ENCODE data around the gene FATE1.

DNA sequence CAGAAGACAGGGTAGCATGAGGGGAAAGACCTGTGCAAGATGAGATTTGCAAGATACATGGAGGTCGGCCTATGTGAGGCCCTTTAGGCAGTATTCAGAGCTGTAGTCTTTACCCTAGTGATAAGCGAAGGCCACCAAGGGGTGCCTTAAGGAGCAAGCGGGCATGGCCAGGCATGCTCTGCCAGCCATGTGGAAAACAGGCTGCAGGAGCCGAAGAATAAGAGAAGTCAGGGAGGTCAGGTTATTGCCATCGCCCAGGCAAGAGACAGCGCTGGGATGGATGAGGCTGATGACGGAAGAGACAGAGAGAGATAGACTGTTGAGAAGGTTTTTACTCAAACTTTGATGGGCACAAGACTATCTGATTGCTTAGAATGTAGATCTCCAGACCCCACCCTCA, 7.0 kb upstream of the FATE1 start:
- TF ChIP-seq, protein P1, sequence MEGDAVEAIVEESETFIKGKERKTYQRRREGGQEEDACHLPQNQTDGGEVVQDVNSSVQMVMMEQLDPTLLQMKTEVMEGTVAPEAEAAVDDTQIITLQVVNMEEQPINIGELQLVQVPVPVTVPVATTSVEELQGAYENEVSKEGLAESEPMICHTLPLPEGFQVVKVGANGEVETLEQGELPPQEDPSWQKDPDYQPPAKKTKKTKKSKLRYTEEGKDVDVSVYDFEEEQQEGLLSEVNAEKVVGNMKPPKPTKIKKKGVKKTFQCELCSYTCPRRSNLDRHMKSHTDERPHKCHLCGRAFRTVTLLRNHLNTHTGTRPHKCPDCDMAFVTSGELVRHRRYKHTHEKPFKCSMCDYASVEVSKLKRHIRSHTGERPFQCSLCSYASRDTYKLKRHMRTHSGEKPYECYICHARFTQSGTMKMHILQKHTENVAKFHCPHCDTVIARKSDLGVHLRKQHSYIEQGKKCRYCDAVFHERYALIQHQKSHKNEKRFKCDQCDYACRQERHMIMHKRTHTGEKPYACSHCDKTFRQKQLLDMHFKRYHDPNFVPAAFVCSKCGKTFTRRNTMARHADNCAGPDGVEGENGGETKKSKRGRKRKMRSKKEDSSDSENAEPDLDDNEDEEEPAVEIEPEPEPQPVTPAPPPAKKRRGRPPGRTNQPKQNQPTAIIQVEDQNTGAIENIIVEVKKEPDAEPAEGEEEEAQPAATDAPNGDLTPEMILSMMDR (conservative IDR thresholded peaks at IDR 0.05; ENCODE audit: low read depth, low read length): no peak
- no peak for TF ChIP-seq EZH2phosphoT487 (IDR thresholded peaks at IDR 0.05; ENCODE audit: borderline replicate concordance, low read length)

Measured in PC-3 (cell line).